Measurements from ENCODE around the gene RFX4.
"Not testable (repeated sequence)": the region's sequence is repeated elsewhere in the genome, so short reads cannot be mapped to it uniquely, and the experiment has no call there.

Gene RFX4

DNA sequence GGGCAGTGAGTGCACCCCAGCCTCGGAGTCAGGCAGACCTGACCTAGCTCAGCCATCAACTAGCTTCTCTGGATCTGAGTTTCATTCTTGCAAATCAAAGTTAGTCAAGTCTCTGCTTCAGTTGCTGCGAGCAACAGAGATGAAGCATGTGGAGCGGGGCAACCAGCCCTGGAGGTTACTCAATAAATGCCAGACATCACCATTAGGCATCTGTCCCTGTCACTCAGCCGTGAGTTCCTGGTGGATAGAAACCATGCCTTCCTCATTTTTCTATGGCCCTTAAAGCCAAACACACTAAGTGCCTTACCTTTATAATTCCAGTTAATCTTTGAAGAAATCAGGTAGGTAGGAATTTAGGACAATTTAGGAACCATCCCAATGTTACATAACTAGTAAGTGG, 19.3 kb downstream of the RFX4 start:
- no peak overlapping the region for H3K18ac ChIP-seq (ENCODE audit: low read depth in 1 of 2, low read length in 2 of 2)
- WGBS: 88% methylated on average over 3 of the region's 4 CpGs
- no peak overlapping the region for H3K27ac ChIP-seq (ENCODE audit: low read length, poor library complexity, severe bottlenecking)
- no peaks in the 10 kb centered on the region for H3K79me1 ChIP-seq (replicated peaks; ENCODE audit: low read length, poor library complexity, severe bottlenecking)
- peaks cover 5 to 16% of the 10 kb centered on the region in 2 experiments for H3K27me3 ChIP-seq (ENCODE audit: control insufficient read depth in 1 of 2, insufficient read depth in 1 of 2, low read length in 2 of 2)
- no peak overlapping the region for H4K91ac ChIP-seq (ENCODE audit: low read length)
- H3K9ac ChIP-seq (ENCODE audit: low read length): no peak overlapping the region
- no peak overlapping the region for H3K4me2 ChIP-seq (ENCODE audit: low read length, poor library complexity, severe bottlenecking)
- no peak overlapping the region for H2AK5ac ChIP-seq (ENCODE audit: low read length, severe bottlenecking)
- H3K36me3 ChIP-seq (ENCODE audit: control insufficient read depth in 1 of 2, insufficient read depth in 2 of 2, low read depth in 1 of 2, low read length in 2 of 2): no peaks in the 10 kb centered on the region
- H2BK120ac ChIP-seq (ENCODE audit: low read depth, low read length): no peak overlapping the region
- H3K4me1 ChIP-seq (ENCODE audit: control insufficient read depth, insufficient read depth, low read depth, low read length): peaks cover 2% of the 10 kb centered on the region
- no peak overlapping the region for H4K8ac ChIP-seq (ENCODE audit: low read length)
- H3K23ac ChIP-seq (ENCODE audit: low read length in 2 of 2): no peak overlapping the region
- no peak overlapping the region for H3K4me3 ChIP-seq (ENCODE audit: insufficient read depth in 1 of 2, low read depth in 1 of 2, low read length in 2 of 2)
- no peak overlapping the region for H2AFZ ChIP-seq (ENCODE audit: low read depth, low read length)
- no peak overlapping the region for H2BK12ac ChIP-seq (ENCODE audit: low read length in 2 of 2)
- no peak for DNase-seq
- H2BK5ac ChIP-seq (ENCODE audit: low read depth, low read length, poor library complexity, severe bottlenecking): no peak overlapping the region
- H2BK15ac ChIP-seq (ENCODE audit: low read depth, poor library complexity, severe bottlenecking): no peak overlapping the region
- no peaks in the 10 kb centered on the region for H3K9me3 ChIP-seq (ENCODE audit: control insufficient read depth, low read length)
- no peak overlapping the region for H3K4ac ChIP-seq (ENCODE audit: low read depth in 1 of 2, low read length in 2 of 2)
- H3K14ac ChIP-seq (ENCODE audit: low read length in 2 of 2): no peak overlapping the region

DNA sequence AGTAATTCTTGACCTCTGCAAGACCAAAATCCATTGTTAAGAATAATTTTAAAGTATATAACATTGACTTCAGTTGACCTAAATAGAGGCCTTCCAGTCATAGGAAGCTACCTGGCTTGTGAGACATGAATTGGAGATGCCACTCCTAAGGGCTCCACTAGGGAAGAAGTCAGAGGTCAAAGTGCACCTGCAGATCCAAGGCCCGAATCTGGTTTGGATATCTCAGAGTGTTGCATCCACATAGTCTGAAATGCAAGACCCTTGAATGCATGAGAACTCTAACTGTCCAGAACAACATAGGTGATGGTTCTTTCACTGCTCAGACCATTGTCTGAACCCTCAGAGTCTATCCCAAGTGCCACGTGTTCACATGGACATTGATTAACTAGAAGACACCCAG, 22.4 kb downstream of the RFX4 start:
- H2AFZ ChIP-seq (ENCODE audit: low read depth, low read length): no peak overlapping the region
- H3K27ac ChIP-seq (ENCODE audit: low read length, poor library complexity, severe bottlenecking): no peak overlapping the region

DNA sequence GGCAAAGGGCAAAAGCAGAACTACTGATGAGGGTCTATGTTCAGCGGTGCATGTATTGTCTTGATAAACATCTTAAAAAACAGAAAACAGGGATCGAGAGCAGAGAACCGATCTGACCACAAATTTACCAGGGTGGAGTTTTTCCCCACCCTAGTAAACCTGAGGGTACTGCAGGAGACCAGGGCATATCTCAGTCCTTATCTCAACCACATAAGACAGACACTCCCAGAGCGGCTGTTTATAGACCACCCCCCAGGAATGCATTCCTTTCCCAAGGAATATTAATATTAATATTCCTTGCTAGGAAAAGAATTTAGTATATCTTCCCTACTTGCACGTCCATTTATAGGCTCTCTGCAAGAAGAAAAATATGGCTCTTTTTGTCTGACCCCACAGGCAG, 37.8 kb downstream of the RFX4 start:
- H2AK5ac ChIP-seq (ENCODE audit: low read length, severe bottlenecking); H4K8ac ChIP-seq (ENCODE audit: low read length); H3K36me3 ChIP-seq (ENCODE audit: control insufficient read depth in 1 of 2, insufficient read depth in 2 of 2, low read depth in 1 of 2, low read length in 2 of 2); H2BK15ac ChIP-seq (ENCODE audit: low read depth, poor library complexity, severe bottlenecking); H3K14ac ChIP-seq (ENCODE audit: low read length in 2 of 2); H3K4me3 ChIP-seq (ENCODE audit: insufficient read depth in 1 of 2, low read depth in 1 of 2, low read length in 2 of 2); H3K27ac ChIP-seq (ENCODE audit: low read length, poor library complexity, severe bottlenecking); H3K4me1 ChIP-seq (ENCODE audit: control insufficient read depth, insufficient read depth, low read depth, low read length); H2BK12ac ChIP-seq (ENCODE audit: low read length in 2 of 2); H3K9ac ChIP-seq (ENCODE audit: low read length); H4K91ac ChIP-seq (ENCODE audit: low read length); H2BK120ac ChIP-seq (ENCODE audit: low read depth, low read length); H3K18ac ChIP-seq (ENCODE audit: low read depth in 1 of 2, low read length in 2 of 2); H3K4ac ChIP-seq (ENCODE audit: low read depth in 1 of 2, low read length in 2 of 2); H3K23ac ChIP-seq (ENCODE audit: low read length in 2 of 2); H3K79me1 ChIP-seq (replicated peaks; ENCODE audit: low read length, poor library complexity, severe bottlenecking); DNase-seq; H2AFZ ChIP-seq (ENCODE audit: low read depth, low read length); H2BK5ac ChIP-seq (ENCODE audit: low read depth, low read length, poor library complexity, severe bottlenecking); H3K27me3 ChIP-seq (ENCODE audit: control insufficient read depth in 1 of 2, insufficient read depth in 1 of 2, low read length in 2 of 2); H3K4me2 ChIP-seq (ENCODE audit: low read length, poor library complexity, severe bottlenecking): not testable (repeated sequence)
- peaks cover 15% of the 10 kb centered on the region for H3K9me3 ChIP-seq (ENCODE audit: control insufficient read depth, low read length)
- WGBS: 88% methylated on average over 4 of the region's 5 CpGs

More for the DNA sequence above, 22.4 kb downstream of the RFX4 start:
- Histone ChIP-seq H3K9ac (ENCODE audit: low read length) (no peak overlapping the region), H3K36me3 (ENCODE audit: control insufficient read depth in 1 of 2, insufficient read depth in 2 of 2, low read depth in 1 of 2, low read length in 2 of 2) (no peaks in the 10 kb centered on the region), H3K4me2 (ENCODE audit: low read length, poor library complexity, severe bottlenecking) (no peak overlapping the region), H3K23ac (ENCODE audit: low read length in 2 of 2) (no peak overlapping the region), H2BK120ac (ENCODE audit: low read depth, low read length) (no peak overlapping the region), H3K79me1 (replicated peaks; ENCODE audit: low read length, poor library complexity, severe bottlenecking) (no peaks in the 10 kb centered on the region), H2AK5ac (ENCODE audit: low read length, severe bottlenecking) (no peak overlapping the region), H3K14ac (ENCODE audit: low read length in 2 of 2) (no peak overlapping the region), H3K4me1 (ENCODE audit: control insufficient read depth, insufficient read depth, low read depth, low read length) (peaks cover 2% of the 10 kb centered on the region), H3K4me3 (ENCODE audit: insufficient read depth in 1 of 2, low read depth in 1 of 2, low read length in 2 of 2) (no peak overlapping the region), H3K9me3 (ENCODE audit: control insufficient read depth, low read length) (peaks cover under 1% of the 10 kb centered on the region), H4K8ac (ENCODE audit: low read length) (no peak overlapping the region), H3K4ac (ENCODE audit: low read depth in 1 of 2, low read length in 2 of 2) (no peak overlapping the region), H2BK12ac (ENCODE audit: low read length in 2 of 2) (no peak overlapping the region), H2BK15ac (ENCODE audit: low read depth, poor library complexity, severe bottlenecking) (no peak overlapping the region), H4K91ac (ENCODE audit: low read length) (no peak overlapping the region), H2BK5ac (ENCODE audit: low read depth, low read length, poor library complexity, severe bottlenecking) (no peak overlapping the region), H3K18ac (ENCODE audit: low read depth in 1 of 2, low read length in 2 of 2) (no peak overlapping the region), H3K27me3 (ENCODE audit: control insufficient read depth in 1 of 2, insufficient read depth in 1 of 2, low read length in 2 of 2) (peaks cover 0 to 10% of the 10 kb centered on the region in 2 experiments)
- WGBS: 83% methylated on average over 2 of the region's 2 CpGs
- no peak for DNase-seq

DNA sequence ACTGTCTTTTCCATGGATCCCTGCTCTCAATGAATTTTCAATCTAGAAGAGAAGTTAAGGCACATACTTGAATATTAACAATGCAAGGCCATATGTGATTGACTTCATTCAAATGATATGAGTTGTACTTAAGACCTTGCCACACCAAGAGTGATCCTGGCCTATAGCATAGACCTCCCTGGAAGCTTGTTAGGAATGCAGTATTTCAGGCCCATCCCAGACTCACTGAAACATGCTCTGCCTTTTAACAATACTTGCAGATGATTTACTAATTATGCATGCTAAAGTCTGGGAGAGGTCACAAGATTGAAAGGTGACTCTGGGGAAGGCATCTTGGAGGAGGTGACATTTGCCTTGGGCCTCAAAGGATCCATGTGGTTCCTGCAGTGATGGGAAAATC, 43.2 kb downstream of the RFX4 start:
- Histone ChIP-seq H3K4me2 (ENCODE audit: low read length, poor library complexity, severe bottlenecking) (no peak overlapping the region), H4K8ac (ENCODE audit: low read length) (no peak overlapping the region), H2AK5ac (ENCODE audit: low read length, severe bottlenecking) (no peak overlapping the region), H3K4ac (ENCODE audit: low read depth in 1 of 2, low read length in 2 of 2) (no peak overlapping the region), H3K79me1 (replicated peaks; ENCODE audit: low read length, poor library complexity, severe bottlenecking) (no peaks in the 10 kb centered on the region), H3K27me3 (ENCODE audit: control insufficient read depth in 1 of 2, insufficient read depth in 1 of 2, low read length in 2 of 2) (peaks cover 0 to under 1% of the 10 kb centered on the region in 2 experiments), H3K18ac (ENCODE audit: low read depth in 1 of 2, low read length in 2 of 2) (no peak overlapping the region), H2BK15ac (ENCODE audit: low read depth, poor library complexity, severe bottlenecking) (no peak overlapping the region), H2BK120ac (ENCODE audit: low read depth, low read length) (no peak overlapping the region), H3K4me1 (ENCODE audit: control insufficient read depth, insufficient read depth, low read depth, low read length) (peaks cover 2% of the 10 kb centered on the region), H2BK12ac (ENCODE audit: low read length in 2 of 2) (no peak overlapping the region), H3K9me3 (ENCODE audit: control insufficient read depth, low read length) (peaks cover 9% of the 10 kb centered on the region), H3K27ac (ENCODE audit: low read length, poor library complexity, severe bottlenecking) (no peak overlapping the region), H3K9ac (ENCODE audit: low read length) (no peak overlapping the region), H2BK5ac (ENCODE audit: low read depth, low read length, poor library complexity, severe bottlenecking) (no peak overlapping the region), H3K36me3 (ENCODE audit: control insufficient read depth in 1 of 2, insufficient read depth in 2 of 2, low read depth in 1 of 2, low read length in 2 of 2) (no peaks in the 10 kb centered on the region), H4K91ac (ENCODE audit: low read length) (no peak overlapping the region), H3K14ac (ENCODE audit: low read length in 2 of 2) (no peak overlapping the region), H2AFZ (ENCODE audit: low read depth, low read length) (no peak overlapping the region), H3K4me3 (ENCODE audit: insufficient read depth in 1 of 2, low read depth in 1 of 2, low read length in 2 of 2) (no peak overlapping the region), H3K23ac (ENCODE audit: low read length in 2 of 2) (no peak overlapping the region)
- no peak for DNase-seq

All from mesenchymal stem cell (in vitro differentiated cells and primary cell).